SK-N-SH (cell line): Measurements from ENCODE around the gene SMYD3. TPM values are rescaled to one million over a fixed set of nuclear protein-coding genes. Genes with fewer than 3 reads are reported as not detected.

Experiments used
- CTCF ChIA-PET: fragments of 300-600, 350-600 bp; formaldehyde crosslinking; extraction: SDS; loops from one replicate; lab custom pipeline; 2021; lab: Yijun Ruan, JAX
- POLR2A ChIA-PET: fragments of 350-600 bp; sonication (Branson Sonifier 250); formaldehyde crosslinking; extraction: SDS; loops from one replicate; lab custom pipeline; 2020; ENCODE audit warnings: antibody characterized with exemption, inconsistent platforms; lab: Yijun Ruan, JAX
- DNase-seq: peaks from one replicate; pipeline ENCODE4 v3.0.0; 2012
- H2AFZ ChIP-seq: fragments of 200-600 bp; sonication (generic); 2 replicates; pipeline ENCODE4 v1.8.1; 2016; ENCODE audit warnings: antibody characterized with exemption, mild to moderate bottlenecking, low read depth
- H3F3A ChIP-seq: fragments of 200-600 bp; sonication (generic); replicated peaks from 2 replicates; pipeline ENCODE3; 2016; ENCODE audit warnings: antibody characterized with exemption, mild to moderate bottlenecking; ENCODE audit not compliant: insufficient read depth
- H3K27ac ChIP-seq, 2 experiments: fragments of 200-500 bp in 1 of 2; fragments of 200-600 bp in 1 of 2; sonication (Bioruptor generic) in 1 of 2; sonication (generic), shearing (Covaris generic) in 1 of 2; 2 replicates each; pipeline versions ENCODE4 v1.5.1 to v1.6.1; 2014 to 2016; ENCODE audit warnings: low read depth in 2 of 2, inconsistent platforms in 1 of 2, low read length in 1 of 2, mild to moderate bottlenecking in 1 of 2, mixed read lengths in 1 of 2
- H3K27me3 ChIP-seq: fragments of 200-600 bp; sonication (generic), shearing (Covaris generic); 2 replicates; pipeline ENCODE4 v1.6.1; 2016; ENCODE audit warnings: mixed run types; ENCODE audit not compliant: insufficient read depth
- H3K36me3 ChIP-seq, 2 experiments: fragments of 200-500 bp in 1 of 2; fragments of 200-600 bp in 1 of 2; sonication (Bioruptor generic) in 1 of 2; sonication (generic) in 1 of 2; replicated peaks in 1 of 2; 2 replicates each; pipeline versions ENCODE3 to v1.5.1; 2014 to 2016; ENCODE audit warnings: low read length in 1 of 2, mild to moderate bottlenecking in 1 of 2; ENCODE audit not compliant: insufficient read depth in 2 of 2, control insufficient read depth in 1 of 2
- H3K4me1 ChIP-seq, 2 experiments: fragments of 200-500 bp in 1 of 2; fragments of 200-600 bp in 1 of 2; sonication (Bioruptor generic) in 1 of 2; sonication (generic), shearing (Covaris generic) in 1 of 2; 2 replicates each; pipeline versions ENCODE4 v1.5.1 to v1.6.1; 2014 to 2016; ENCODE audit warnings: low read depth in 1 of 2, low read length in 1 of 2, mixed run types in 1 of 2; ENCODE audit not compliant: insufficient read depth in 2 of 2, control insufficient read depth in 1 of 2
- H3K4me2 ChIP-seq: fragments of 200-600 bp; sonication (generic), shearing (Covaris generic); 2 replicates; pipeline ENCODE4 v1.6.1; 2017; ENCODE audit warnings: mixed run types
- H3K4me3 ChIP-seq, 2 experiments: fragments of 200-500 bp in 1 of 2; fragments of 200-600 bp in 1 of 2; sonication (Bioruptor generic) in 1 of 2; sonication (generic), shearing (Covaris generic) in 1 of 2; 2 replicates each; pipeline versions ENCODE4 v1.5.1 to v1.8.1; 2014 to 2016; ENCODE audit warnings: low read depth in 2 of 2, inconsistent platforms in 1 of 2, low read length in 1 of 2, mild to moderate bottlenecking in 1 of 2, mixed read lengths in 1 of 2, moderate library complexity in 1 of 2
- H3K79me2 ChIP-seq: fragments of 200-600 bp; sonication (generic); 2 replicates; pipeline ENCODE4 v1.8.1; 2017; ENCODE audit warnings: mild to moderate bottlenecking; ENCODE audit not compliant: insufficient read depth
- H3K9ac ChIP-seq: fragments of 200-600 bp; sonication (generic); 2 replicates; pipeline ENCODE4 v1.6.1; 2017; ENCODE audit warnings: mixed run types
- H3K9me2 ChIP-seq: fragments of 200-600 bp; sonication (generic); 2 replicates; pipeline ENCODE4 v1.6.1; 2017; ENCODE audit warnings: mixed run types
- H3K9me3 ChIP-seq: fragments of 200-600 bp; sonication (generic); 2 replicates; pipeline ENCODE4 v1.6.1; 2017; ENCODE audit warnings: mixed run types, mild to moderate bottlenecking, moderate library complexity
- H4K20me1 ChIP-seq: fragments of 200-600 bp; sonication (generic); 2 replicates; pipeline ENCODE4 v1.6.1; 2017; ENCODE audit warnings: mild to moderate bottlenecking, mixed run types; ENCODE audit not compliant: insufficient read depth
- EZH2phosphoT487 ChIP-seq: fragments of 200-600 bp; sonication (generic); IDR thresholded peaks from 2 replicates; pipeline ENCODE4 v1.6.1; 2017; ENCODE audit warnings: low read depth, mixed run types, mild to moderate bottlenecking, antibody characterized with exemption, moderate library complexity, borderline replicate concordance
- FOXJ3 ChIP-seq: sonication (generic); formaldehyde crosslinking; IDR thresholded peaks from 2 replicates; pipeline ENCODE4 v1.5.1; 2020; ENCODE audit warnings: mild to moderate bottlenecking, missing genetic modification reagents
- FOXM1 ChIP-seq: IDR thresholded peaks from 2 replicates; pipeline ENCODE4 v1.4.0; 2012; ENCODE audit warnings: low read depth, mild to moderate bottlenecking
- JUND ChIP-seq: IDR thresholded peaks from 2 replicates; pipeline ENCODE4 v1.4.0; 2012
- MXI1 ChIP-seq: IDR thresholded peaks from 2 replicates; pipeline ENCODE4 v1.6.1; 2012; ENCODE audit warnings: mild to moderate bottlenecking, low read depth, low read length, improper control_type of control experiment
- NRF1 ChIP-seq: IDR thresholded peaks from 2 replicates; pipeline ENCODE4 v1.6.1; 2012; ENCODE audit warnings: low read depth, mild to moderate bottlenecking, low read length
- POLR2AphosphoS5 ChIP-seq: IDR thresholded peaks from 2 replicates; pipeline ENCODE4 v1.6.1; 2012; ENCODE audit warnings: low read depth, low read length
- TAF1 ChIP-seq: IDR thresholded peaks from 2 replicates; pipeline ENCODE4 v1.6.1; 2012; ENCODE audit warnings: low read depth, mild to moderate bottlenecking, low read length, moderate library complexity, borderline replicate concordance
- TCF12 ChIP-seq: IDR thresholded peaks from 2 replicates; pipeline ENCODE4 v1.4.0; 2012
- TEAD4 ChIP-seq: IDR thresholded peaks from 2 replicates; pipeline ENCODE4 v1.4.0; 2012; ENCODE audit warnings: mild to moderate bottlenecking, borderline replicate concordance; ENCODE audit not compliant: insufficient read depth
- YY1 ChIP-seq: IDR thresholded peaks from 2 replicates; pipeline ENCODE4 v1.4.0; 2012; ENCODE audit warnings: low read depth, mild to moderate bottlenecking
- WGBS: methylation state at CpG from one replicate; pipeline ENCODE4 v1.1.6; 2017; ENCODE audit warnings: low lambda C conversion rate; 5-methylcytosine and 5-hydroxymethylcytosine counted together
- polyA plus RNA-seq, 3 experiments: library from polyadenylated mRNA; depleted of rRNA; stranded (reverse); fragments of >200 nt; gene quantifications; 2 replicates each; pipeline ENCODE4 v1.2.3, GENCODE V29; 2012
- TF ChIP-seq, protein P1 (sequence below): IDR thresholded peaks from 2 replicates; pipeline ENCODE4 v1.4.0; 2012; ENCODE audit warnings: low read depth, borderline replicate concordance
- TF ChIP-seq, protein P2 (sequence below): fragments of 200-600 bp; sonication (generic); IDR thresholded peaks from 2 replicates; pipeline ENCODE4 v1.6.1; 2017; ENCODE audit warnings: antibody characterized with exemption, mild to moderate bottlenecking, moderate library complexity
- TF ChIP-seq, protein P3 (sequence below): fragments of 150-350 bp; IDR thresholded peaks from 2 replicates; pipeline ENCODE4 v1.6.1; 2017; ENCODE audit warnings: antibody characterized with exemption, low read length, low read depth, borderline replicate concordance

SMYD3 gene
- polyA plus RNA-seq, 1 of the 3 experiments (the other 2 are of a cell fraction), result 31.4 TPM

- TF ChIP-seq, protein P1, sequence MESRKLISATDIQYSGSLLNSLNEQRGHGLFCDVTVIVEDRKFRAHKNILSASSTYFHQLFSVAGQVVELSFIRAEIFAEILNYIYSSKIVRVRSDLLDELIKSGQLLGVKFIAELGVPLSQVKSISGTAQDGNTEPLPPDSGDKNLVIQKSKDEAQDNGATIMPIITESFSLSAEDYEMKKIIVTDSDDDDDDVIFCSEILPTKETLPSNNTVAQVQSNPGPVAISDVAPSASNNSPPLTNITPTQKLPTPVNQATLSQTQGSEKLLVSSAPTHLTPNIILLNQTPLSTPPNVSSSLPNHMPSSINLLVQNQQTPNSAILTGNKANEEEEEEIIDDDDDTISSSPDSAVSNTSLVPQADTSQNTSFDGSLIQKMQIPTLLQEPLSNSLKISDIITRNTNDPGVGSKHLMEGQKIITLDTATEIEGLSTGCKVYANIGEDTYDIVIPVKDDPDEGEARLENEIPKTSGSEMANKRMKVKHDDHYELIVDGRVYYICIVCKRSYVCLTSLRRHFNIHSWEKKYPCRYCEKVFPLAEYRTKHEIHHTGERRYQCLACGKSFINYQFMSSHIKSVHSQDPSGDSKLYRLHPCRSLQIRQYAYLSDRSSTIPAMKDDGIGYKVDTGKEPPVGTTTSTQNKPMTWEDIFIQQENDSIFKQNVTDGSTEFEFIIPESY, result no peak
- TF ChIP-seq, protein P2, sequence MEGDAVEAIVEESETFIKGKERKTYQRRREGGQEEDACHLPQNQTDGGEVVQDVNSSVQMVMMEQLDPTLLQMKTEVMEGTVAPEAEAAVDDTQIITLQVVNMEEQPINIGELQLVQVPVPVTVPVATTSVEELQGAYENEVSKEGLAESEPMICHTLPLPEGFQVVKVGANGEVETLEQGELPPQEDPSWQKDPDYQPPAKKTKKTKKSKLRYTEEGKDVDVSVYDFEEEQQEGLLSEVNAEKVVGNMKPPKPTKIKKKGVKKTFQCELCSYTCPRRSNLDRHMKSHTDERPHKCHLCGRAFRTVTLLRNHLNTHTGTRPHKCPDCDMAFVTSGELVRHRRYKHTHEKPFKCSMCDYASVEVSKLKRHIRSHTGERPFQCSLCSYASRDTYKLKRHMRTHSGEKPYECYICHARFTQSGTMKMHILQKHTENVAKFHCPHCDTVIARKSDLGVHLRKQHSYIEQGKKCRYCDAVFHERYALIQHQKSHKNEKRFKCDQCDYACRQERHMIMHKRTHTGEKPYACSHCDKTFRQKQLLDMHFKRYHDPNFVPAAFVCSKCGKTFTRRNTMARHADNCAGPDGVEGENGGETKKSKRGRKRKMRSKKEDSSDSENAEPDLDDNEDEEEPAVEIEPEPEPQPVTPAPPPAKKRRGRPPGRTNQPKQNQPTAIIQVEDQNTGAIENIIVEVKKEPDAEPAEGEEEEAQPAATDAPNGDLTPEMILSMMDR, result no peak
- TF ChIP-seq TCF12, result no peak
- TF ChIP-seq, protein P3, sequence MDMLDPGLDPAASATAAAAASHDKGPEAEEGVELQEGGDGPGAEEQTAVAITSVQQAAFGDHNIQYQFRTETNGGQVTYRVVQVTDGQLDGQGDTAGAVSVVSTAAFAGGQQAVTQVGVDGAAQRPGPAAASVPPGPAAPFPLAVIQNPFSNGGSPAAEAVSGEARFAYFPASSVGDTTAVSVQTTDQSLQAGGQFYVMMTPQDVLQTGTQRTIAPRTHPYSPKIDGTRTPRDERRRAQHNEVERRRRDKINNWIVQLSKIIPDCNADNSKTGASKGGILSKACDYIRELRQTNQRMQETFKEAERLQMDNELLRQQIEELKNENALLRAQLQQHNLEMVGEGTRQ, result no peak
- no peak for TF ChIP-seq YY1
- no peak for TF ChIP-seq FOXM1
- TF ChIP-seq TAF1, result no peak
- TF ChIP-seq MXI1, result no peak
- no peak for TF ChIP-seq JUND
- TF ChIP-seq FOXJ3 (CRISPR knock-in tag), result no peak
- no peak for TF ChIP-seq EZH2phosphoT487
Measured at GRCh38 chr1:245832771-245833527, 674.1 kb downstream of the SMYD3 start (continued).

GRCh38 chr1:245831518-245831917, 675.6 kb downstream of the SMYD3 start:
- Histone ChIP-seq H3K9ac (no peak overlapping the region), H2AFZ (no peak overlapping the region), H3K4me1 (peaks cover 0 to 5% of the 10 kb centered on the region in 2 experiments; a peak in 2 of 4 replicates), H3F3A (no peaks in the 10 kb centered on the region), H4K20me1 (no peaks in the 10 kb centered on the region), H3K27ac (no peak overlapping the region), H3K79me2 (no peaks in the 10 kb centered on the region), H3K36me3 (peaks cover 5 to 11% of the 10 kb centered on the region in 2 experiments), H3K27me3 (no peaks in the 10 kb centered on the region), H3K4me2 (no peak overlapping the region), H3K9me2 (no peaks in the 10 kb centered on the region), H3K4me3 (no peak overlapping the region), H3K9me3 (no peaks in the 10 kb centered on the region)
- WGBS, result 88% methylated on average over 9 of the region's 9 CpGs
- no peak for TF ChIP-seq FOXM1
- TF ChIP-seq EZH2phosphoT487, result no peak
- TF ChIP-seq NRF1, result no peak
- TF ChIP-seq POLR2AphosphoS5, result no peak
- TF ChIP-seq TEAD4, result no peak
- no peak for DNase-seq
- CTCF ChIA-PET, result no interaction called here
- POLR2A ChIA-PET, result no interaction called here
